ENCODE data around the gene BOK.
"Not testable (repeated sequence)": the region's sequence is repeated elsewhere in the genome, so short reads cannot be mapped to it uniquely, and the experiment has no call there.

Gene BOK

GRCh38 chr2:241582806-241583205 lies 24.3 kb downstream of the BOK start:
- Histone ChIP-seq H3K4me3 (no peak overlapping the region), H3K27ac (no peak overlapping the region)
- DNase-seq (ENCODE audit: low spot score) = no peak
- no peak for TF ChIP-seq CTCF (IDR thresholded peaks at IDR 0.05)

GRCh38 chr2:241584436-241584835 lies 25.9 kb downstream of the BOK start:
- no peak for TF ChIP-seq CTCF (IDR thresholded peaks at IDR 0.05)
- Histone ChIP-seq H3K27ac (no peak overlapping the region), H3K4me3 (no peak overlapping the region)
- DNase-seq (ENCODE audit: low spot score) = no peak

GRCh38 chr2:241586564-241587264 lies 28.2 kb downstream of the BOK start:
- no peak overlapping the region for H3K27ac ChIP-seq
- no peak for TF ChIP-seq CTCF (IDR thresholded peaks at IDR 0.05)
- DNase-seq (ENCODE audit: low spot score) = no peak
- no peak overlapping the region for H3K4me3 ChIP-seq

DNA sequence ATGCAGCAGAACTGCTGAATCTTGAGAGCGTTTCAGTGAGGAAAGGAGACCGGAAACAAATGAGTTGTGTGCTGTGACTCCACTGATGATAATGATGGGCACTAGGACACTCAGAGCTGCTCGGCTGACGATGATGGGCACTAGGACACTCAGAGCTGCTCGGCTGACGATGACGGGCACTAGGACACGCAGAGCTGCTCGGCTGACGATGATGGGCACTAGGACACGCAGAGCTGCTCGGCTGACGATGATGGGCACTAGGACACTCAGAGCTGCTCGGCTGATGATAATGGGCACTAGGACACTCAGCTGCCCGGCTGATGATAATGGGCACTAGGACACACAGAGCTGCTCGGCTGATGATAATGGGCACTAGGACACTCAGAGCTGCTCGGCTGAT lies 31.3 kb downstream of the BOK start:
- DNase-seq (ENCODE audit: low spot score); H3K27ac ChIP-seq; H3K4me3 ChIP-seq: not testable (repeated sequence)

- not testable (repeated sequence) for H3K27ac ChIP-seq
Observed at GRCh38 chr2:241590496-241591455, 32.2 kb downstream of the BOK start.

GRCh38 chr2:241592126-241592845 lies 33.7 kb downstream of the BOK start:
- H3K4me3 ChIP-seq = no peak overlapping the region
- TF ChIP-seq CTCF (IDR thresholded peaks at IDR 0.05) = no peak
- no peak for DNase-seq (ENCODE audit: low spot score)
- no peak overlapping the region for H3K27ac ChIP-seq

More at GRCh38 chr2:241590496-241591455, 32.2 kb downstream of the BOK start:
- DNase-seq (ENCODE audit: low spot score); H3K4me3 ChIP-seq: not testable (repeated sequence)

GRCh38 chr2:241593271-241593670 lies 34.7 kb downstream of the BOK start:
- Histone ChIP-seq H3K4me3 (no peak overlapping the region), H3K27ac (no peak overlapping the region)
- no peak for TF ChIP-seq CTCF (IDR thresholded peaks at IDR 0.05)
- DNase-seq (ENCODE audit: low spot score) = no peak

Data from coronary artery (tissue), 2 donors.